NCI-H2107 treated with DMSO at 0.1 percent for 48 hours (cell line): ENCODE data around the gene SNX30.

Source experiments
- DNase-seq: peaks from one replicate; lab custom pipeline; 2025; ENCODE audit not compliant: unreplicated experiment; lab: John Stamatoyannopoulos, UW

SNX30 gene

DNA sequence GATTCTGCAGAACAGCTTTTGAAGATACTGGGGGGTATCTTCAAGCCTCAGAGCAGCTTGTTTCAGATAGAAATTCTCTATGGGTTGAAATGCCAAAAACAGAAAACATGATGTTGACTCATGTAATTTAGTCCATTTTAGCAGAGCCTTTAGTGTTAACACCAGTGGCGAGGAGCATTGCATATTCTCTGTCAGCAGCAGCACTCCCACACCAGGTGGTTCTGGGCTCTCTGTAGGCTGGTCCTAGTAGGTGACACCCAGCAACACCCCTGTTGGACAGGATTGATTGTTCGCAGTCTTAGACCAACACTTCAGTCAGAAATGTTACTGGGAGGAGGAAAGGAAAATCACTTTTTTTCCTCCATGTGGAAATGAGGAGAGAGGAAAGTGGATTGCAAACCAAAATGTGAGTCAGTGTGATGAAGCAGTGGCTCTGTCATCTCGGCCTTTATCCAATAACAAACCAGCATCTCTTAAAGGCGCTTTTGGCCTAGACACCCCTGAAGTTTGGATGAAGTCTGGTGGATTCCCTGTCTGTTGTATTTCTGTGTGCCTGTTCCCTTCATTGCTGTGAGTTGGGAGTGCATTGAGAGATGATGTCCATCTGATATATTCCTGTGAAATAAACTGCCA lies 123.3 kb downstream of the SNX30 start:
- DNase-seq: no peak

DNA sequence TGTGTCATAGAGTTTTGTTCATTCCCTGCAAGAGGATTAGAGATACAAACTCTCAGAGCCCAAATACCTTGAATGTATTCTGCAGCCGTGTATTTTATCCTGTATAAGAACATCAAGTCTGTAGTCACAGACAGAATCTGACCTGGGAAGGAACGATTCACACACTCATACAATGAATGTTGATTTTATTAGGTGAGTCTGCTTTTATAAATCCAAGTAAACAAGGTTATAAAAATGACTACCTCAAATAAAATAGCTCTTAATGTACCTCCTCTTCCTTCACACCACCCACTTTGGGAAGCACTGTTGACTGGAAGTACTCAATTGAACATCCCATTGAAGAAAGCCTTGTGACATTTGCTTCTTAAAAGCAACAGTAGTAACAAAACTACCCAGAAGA lies 128.2 kb downstream of the SNX30 start:
- DNase-seq: no peak

DNA sequence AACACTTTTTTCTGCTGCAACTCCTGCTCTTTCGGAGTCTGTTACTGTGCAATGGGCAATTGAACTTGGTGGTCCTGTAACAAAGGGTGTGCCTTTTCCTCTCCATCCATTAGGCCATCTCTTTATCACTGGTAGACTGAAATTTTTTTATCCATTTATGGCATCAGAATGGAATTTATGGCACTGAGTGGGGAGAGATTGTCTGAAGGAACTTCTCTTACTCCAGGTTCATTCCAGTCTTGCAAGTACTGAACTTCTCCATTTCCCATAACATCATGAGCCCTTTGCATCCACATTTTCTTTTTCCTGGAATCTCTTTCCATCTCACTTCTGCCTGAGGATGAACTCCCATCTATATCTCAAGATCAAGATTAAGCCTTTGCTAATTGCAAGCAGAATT lies 130.1 kb downstream of the SNX30 start:
- no peak for DNase-seq

DNA sequence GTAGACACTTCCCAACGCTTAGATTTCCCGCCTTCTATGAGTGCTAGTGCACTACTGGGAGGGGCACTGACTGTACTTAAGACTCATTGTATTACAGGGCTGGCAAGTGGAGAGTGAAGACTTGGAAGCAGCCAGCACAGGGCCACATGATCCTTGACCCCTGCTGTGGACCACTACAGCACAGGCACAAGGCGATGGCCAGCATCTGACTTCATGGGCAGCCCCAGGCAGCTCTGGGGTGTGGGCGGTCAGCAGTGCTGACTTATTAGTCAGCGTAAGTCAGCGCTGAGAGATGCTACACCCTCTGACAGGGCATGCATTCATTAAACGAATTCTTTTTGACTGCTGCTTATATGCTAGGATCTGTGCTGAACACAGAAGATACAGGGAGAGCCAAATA lies 130.8 kb downstream of the SNX30 start:
- DNase-seq: no peak

DNA sequence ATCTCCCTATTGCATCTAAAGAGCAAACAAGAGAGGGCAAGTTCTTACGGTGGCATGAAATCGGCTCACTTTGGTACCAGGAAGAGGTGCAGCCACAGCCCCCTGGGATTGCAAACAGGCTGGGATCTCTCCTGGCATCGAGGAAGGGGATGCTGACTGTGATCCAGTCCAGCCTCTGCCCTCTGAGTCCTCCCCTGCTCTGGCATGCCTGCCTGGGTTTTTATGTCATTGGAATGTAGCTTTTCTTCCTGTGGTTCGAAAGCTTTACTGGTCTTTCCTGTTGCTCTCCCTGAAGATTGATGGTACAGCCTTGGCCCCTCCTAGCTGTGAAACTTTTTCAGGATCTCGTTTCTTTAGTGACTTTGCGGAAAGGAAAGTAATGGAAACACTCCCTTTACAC lies 133.5 kb downstream of the SNX30 start:
- DNase-seq: no peak

DNA sequence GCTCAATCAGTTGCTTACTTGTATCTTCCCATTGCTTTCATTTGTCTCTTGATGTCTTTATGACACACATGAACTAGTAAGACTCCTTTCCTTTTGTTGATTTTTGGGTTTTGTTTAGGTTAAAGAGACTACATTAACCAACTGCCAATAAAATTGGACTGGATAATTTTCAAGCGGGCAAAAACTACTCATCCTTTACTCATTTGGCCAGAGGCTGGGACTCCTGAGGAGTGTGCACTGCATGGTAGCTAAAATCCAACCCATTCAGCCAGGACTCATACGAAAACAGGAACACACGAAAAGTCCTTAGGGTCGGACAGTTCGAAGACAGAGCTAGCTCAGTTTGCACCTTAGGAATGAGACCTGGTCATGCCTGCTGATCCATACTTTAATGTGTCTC lies 134.2 kb downstream of the SNX30 start:
- DNase-seq: no peak

DNA sequence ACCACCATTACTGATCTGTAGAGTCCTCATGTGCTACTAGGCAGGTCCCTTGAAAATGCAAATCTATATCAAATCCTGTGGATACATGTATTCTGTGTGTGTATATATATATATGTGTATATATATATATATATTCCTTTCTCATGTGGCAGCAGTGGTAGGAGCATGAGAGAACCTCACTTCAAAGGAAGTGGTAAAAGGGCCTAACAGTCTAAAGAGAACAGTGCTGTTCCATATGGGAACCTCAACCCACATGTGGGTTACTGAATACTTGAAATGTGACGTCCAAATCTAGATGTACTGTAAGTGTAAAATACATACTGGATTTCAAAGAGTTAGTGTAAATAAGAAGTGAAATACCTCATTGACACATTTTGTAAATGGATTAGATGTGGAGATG lies 134.8 kb downstream of the SNX30 start:
- no peak for DNase-seq

DNA sequence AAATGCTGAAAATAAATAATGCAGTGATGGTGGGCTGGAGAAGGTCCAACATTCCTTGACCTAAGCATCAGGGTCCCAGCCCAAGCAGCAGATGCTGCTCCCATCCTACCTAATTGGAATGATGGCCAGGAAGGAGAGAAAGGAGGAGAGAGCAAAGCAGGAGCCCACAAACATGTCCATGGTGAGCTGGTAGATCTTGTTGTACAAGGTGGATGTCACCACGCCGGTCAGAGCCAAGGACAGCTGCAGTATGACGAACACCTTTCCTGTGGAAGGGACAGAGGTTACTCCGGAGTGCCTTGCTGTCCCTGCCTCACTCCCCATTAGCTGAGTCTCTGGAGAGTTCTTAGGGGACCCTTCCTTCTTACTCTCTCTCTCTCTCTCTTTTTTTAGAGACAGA lies 135.8 kb downstream of the SNX30 start:
- DNase-seq: no peak

DNA sequence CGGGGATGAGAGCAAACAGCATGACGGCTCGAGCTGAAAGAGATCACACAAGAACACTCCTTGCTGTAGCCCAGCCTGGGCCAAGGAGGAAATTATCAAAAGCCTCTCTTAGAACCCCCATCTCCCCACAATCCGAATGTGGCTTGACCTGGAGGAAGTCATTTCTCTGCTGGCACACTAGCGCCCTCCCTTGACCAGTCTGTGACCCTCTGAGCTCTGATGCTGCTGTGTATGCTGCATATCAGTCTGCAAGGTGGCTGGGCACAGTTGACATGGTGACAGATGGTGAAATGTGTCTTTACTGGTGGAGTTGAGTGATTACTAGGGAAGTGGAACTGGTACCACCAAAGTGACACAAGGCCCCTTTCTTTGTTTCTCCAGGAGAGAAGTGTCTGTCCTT lies 136.8 kb downstream of the SNX30 start:
- DNase-seq: no peak

DNA sequence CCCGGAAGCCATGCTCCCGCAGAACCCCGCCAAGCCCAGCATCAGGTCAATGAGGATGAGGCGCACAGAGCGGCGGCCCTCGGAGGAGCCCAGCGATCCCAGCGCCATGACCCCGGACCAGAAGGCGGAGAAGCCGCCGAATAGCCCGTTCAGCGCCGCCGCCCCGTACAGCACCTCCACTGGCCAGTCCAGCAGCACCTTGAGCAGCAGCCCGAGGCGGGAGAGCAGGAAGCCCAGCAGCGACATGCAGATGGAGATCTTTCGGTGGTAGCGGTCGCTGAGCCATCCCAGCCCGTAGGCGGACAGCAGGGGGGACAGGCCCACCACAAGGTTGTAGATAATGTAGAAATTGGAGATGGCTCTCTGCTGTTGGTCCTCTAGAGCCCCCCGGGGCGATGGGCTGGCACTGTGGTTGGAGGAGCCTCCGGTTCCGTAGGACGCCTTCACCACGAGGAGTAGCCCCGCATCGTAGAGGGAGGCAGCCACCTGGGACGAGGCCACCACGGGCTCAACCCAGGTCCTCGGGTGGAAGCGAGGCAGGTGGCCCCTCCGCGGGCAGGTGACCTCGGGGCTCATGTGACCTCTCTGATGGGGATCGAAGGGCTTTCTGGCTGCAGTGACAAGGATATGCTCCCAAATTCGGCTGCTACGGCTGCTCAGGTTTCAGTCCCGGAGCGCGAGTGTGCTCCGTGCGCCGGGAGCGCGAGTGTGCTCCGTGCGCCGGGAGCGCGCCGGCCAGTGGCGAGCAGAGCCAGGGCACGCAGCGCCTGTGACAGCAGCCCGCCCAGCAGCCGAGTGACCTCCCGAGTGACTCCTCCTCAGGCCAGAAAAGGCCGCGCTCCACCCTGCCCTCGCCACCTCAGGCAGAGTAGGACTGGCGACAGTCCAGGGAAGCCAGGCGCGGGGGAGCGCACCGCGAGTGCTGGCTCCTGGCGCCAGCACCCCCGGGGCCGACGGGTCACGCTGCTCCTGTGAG lies 139.8 kb downstream of the SNX30 start, which contains the start of gene SLC46A2:
Gene SLC46A2 (minus strand): TSS at position 771 of the 976 bp plus-strand sequence. CDS start 195 bp downstream, at position 576.
- no peak for DNase-seq

DNA sequence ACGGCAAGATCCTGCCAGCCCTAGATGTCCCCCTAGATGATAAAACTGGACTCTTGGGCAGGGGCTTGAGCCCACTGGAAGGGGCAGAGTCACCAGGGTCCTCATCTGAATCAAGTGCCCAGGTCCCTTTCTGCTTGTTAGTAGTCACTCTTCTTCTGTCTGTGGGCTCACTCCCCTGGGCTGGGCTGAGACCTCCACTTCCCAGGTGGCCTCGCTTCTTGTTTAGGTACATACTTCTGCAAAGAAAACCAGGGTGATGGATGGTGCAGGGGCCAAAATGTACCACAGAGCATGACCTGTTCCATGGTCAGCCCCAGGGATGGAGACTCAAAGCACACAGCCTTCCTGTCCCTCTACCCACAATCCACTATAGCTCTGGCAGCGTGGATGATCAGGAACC lies 141.0 kb downstream of the SNX30 start:
- DNase-seq: no peak

DNA sequence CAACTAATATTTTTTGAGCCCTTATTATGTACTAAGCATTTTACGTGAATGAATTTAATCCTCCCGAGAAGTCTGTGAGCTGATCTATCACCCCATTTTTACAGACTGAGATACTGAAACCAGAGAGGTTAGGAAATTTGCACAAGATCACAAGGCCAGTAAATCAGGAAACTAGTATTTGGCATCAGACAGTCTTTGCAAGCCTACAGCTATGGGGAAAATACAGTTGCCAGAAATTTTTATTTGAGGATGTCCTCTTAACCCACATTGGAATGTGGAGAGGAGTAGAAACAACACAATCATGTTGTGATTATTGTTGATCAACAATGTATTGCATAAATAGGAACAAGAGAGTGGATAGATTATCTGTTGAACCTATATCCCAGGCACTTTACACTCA lies 142.4 kb downstream of the SNX30 start:
- DNase-seq: no peak

DNA sequence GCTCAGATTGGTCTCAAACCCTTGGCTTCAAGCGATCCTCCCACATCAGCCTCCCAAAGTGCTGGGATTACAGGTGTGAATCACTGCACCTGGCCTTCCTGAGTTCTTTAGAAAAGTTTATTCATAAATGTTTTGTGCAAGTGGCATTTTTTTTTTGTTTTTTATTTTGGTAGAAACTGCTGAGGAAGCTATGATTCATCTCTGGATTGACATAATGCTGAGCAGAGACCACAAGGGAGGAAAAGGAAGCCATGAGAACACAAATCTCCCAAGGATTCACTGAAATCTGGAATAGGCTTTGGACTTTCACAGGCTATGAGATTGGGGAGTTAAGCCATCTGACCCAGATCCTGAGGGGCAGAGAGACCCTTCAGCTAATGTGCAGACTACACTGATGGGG lies 143.5 kb downstream of the SNX30 start:
- DNase-seq: no peak

DNA sequence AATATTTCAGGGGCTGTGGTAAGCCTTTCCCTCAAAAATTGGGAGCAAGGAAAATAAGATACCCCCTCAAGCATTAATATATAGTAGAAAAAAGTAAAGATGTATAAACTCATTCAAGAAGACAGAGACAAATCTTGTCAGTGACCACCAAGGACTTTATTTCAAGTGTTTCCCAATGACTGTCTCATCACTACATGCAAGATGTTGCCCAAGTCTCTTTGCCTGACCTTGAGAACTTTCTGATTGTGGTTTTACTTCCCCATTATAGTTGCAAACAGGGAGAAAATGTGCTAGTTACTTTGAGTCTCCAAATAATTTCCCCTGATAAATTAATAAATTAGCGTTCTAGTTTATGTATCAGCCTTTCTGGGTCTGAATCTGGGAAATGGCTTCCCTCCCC lies 144.1 kb downstream of the SNX30 start:
- DNase-seq: no peak

DNA sequence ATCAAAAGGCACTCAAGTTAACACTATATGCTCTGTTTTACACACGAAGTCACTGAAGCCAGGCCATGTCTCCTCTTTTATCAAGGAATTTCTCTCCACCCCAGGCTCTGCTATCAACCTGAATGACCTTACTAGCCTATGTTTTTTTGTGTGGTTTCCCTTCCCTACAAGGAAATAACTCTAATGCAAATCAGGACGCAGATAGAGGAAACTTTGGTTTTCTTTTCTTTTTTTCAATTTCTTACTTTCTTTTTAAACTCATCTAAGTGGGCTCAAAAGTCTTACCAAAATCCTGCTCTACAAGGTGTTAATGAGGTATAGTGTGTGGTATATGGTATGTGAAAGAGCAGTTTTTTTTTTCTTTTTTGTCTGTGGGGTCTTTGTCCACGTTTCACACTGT lies 145.6 kb downstream of the SNX30 start:
- no peak for DNase-seq

DNA sequence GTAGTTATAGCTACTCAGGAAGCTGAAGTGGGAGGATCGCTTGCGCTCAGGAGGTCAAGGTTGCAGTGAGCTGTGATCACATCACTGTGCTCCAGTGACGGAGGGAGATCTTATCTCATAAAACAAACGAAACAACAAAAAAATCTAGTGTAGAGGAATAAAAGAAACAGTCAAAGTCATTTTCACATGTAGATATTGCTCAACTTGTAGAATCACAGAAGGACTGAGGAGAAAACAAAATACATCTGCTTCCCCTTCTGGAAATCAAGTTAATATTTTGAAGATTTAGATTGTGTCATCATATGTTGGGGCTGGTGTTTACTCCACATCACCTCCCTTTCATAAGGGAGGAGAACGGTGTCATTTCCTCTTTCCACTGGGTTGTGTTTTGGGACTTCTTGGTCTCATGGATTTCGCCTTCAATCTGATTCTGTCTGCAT lies 148.3 kb downstream of the SNX30 start:
- DNase-seq: no peak

DNA sequence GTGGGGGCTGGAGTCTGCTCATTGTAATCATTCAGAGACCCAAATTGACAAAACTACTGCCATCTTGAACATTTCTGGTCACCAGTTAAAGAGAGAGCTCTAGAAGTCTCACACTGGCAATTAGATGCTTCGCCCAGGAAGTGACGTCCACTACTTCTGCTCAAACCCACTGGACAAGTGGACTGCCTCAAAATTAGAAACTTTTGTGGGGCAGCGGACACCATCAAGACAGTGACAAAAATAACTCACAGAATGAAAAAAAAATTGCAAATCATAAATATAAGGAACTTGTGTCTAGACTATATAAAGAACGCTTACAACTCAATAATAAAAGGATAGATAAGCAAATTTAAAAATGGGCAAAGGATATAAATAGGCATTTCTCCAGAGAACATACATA lies 149.9 kb downstream of the SNX30 start:
- no peak for DNase-seq

DNA sequence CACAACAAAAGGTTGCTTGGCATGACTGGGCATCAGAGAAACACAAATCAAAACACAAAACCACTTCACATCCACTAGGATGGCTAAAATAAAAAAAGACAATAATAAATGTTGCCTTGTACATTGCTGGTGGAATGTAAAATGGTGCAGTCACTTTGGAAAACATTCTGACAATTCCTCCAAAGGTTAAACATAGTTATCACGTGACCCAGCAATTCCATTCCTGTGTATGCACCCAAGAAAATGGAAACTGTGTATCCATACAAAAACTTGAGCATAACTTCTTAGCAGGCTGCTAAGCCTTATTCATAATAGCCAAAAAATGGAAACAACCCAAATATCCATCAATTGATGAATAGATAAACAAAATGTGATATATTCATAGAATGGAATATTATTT lies 150.3 kb downstream of the SNX30 start:
- DNase-seq: no peak

DNA sequence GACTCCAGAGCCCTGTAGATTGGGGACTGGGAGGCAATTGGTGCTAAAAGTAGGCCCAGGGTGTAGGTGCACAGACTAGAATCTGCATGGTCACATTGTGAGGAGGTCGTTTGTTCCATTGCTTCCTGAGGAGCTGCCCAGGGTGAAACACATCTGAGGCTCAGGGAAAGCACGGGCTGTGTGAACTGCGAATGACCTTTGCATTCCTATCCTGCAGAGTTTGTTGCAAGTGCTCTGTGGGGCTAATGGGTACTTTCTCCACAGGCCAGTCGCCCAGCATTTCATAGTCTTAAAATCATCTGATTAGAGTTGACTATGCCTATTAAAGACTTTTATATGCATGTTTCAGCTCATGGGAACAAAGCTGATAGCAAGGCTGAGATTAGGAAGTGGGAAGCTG lies 154.5 kb downstream of the SNX30 start:
- DNase-seq: no peak

DNA sequence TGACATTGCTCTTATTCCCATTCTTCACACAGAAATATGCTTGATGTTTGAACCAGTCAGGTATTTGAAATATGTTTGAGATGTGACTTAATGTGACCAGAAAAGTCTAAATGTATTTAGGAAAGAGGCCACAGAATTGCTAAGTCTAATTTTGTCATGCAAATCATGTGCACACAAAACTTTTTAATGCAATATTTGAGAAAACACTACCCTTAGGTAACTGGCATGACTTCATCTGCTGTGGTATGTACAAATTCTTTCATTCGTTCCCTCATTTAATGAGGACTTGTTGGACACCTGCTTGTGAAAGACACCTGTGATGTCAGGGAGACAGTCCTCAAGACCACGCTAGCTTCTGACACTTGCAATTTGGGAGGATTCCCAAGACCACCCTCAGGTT lies 161.2 kb downstream of the SNX30 start:
- no peak for DNase-seq

DNA sequence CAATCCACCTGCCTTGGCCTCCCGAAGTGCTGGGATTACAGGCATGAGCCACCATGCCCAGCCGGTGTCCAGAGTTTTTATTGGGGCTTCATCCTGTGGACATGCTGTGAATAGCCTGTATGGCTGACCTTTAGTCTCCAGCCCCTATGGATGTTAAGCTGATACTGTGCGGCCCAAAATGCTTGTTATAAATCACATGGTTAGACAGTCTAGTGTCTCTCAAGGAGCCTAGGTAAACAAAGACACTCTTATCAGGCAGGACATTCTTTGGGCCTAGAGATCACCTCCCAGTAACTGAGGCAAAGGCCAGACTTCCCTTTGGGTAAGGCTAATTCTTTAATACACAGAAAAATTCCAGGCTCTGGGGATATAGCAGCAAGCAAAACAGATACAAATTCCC lies 162.1 kb downstream of the SNX30 start:
- DNase-seq: no peak

DNA sequence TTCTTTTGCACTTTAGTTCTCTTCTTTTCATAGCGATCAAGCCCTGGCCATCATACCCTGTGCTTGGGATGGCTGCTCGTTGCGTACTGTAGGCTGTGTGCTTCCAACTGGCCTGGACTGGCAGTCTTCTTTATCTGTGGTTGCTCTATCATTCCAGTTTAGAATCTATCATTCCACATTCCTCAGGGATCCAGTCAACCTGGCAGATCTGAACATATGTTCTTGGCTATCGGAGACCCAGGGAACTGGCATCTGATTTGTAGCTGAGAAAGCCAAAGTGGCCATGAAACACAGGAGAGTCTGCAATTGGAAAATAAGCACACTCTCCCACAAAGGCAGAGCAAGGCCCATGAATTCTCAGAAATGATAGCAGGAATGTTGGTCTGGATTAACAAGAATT lies 162.8 kb downstream of the SNX30 start:
- no peak for DNase-seq
